Cardiac fibroblast (primary cell): ENCODE data around the gene PCDHGB3.

Experiments
- DNase-seq, 2 donors: peaks; one replicate each; pipeline versions ENCODE4 v3.0.0 to v3.0.0-alpha.2; 2010; ENCODE audit warnings: low read depth in 2 of 2
- H3K4me3 ChIP-seq, 2 donors: replicated peaks in 1 of 2; 1 replicate in 1 of 2; 2 replicates in 1 of 2; pipeline ENCODE4 v1.5.1; 2011; ENCODE audit warnings: low read depth in 2 of 2, low read length in 2 of 2, mild to moderate bottlenecking in 2 of 2, moderate library complexity in 1 of 2
- TF ChIP-seq, protein P1 (sequence below): IDR thresholded peaks from one replicate; pipeline ENCODE4 v1.5.1; 2011; ENCODE audit warnings: low read depth, mild to moderate bottlenecking, low read length, inconsistent platforms

Gene PCDHGB3

DNA sequence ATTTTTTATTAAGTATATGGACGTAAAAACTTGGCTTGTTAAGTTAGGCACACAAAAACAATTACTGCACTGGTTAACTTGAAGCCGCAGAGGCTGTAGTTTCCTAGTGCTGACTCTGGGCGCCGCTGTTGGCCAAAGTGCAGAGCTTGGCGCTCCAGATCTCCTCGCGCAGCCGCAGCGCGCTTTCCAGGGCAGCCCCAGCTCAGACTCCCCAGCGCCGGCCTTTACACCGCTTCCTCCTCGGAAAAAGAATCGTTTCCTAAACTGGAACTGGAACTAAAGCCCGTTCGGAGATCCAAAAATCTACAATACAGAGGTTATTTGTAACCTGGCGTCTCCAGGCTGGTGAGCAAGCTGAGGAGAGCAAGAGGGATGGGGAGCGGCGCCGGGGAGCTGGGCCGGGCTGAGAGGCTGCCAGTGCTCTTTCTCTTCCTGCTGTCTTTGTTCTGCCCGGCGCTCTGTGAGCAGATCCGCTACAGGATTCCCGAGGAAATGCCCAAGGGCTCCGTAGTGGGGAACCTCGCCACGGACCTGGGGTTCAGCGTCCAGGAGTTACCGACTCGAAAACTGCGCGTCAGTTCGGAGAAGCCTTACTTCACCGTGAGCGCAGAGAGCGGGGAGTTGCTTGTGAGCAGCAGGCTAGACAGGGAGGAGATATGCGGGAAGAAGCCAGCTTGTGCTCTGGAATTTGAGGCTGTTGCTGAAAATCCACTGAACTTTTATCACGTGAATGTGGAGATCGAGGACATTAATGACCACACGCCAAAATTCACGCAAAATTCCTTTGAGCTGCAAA, 27.9 kb downstream of the PCDHGB3 start, which contains the start of gene PCDHGB5:
Gene PCDHGB5, plus strand, starts transcription at position 192 of the 796 bp plus-strand sequence. Its CDS starts 181 bp downstream, at position 373.
- DNase-seq, result peak; percentile 75 to 77
- peak within 1 kb of the TSS; percentile 35 to 46 for H3K4me3 ChIP-seq
- TF ChIP-seq, protein P1, sequence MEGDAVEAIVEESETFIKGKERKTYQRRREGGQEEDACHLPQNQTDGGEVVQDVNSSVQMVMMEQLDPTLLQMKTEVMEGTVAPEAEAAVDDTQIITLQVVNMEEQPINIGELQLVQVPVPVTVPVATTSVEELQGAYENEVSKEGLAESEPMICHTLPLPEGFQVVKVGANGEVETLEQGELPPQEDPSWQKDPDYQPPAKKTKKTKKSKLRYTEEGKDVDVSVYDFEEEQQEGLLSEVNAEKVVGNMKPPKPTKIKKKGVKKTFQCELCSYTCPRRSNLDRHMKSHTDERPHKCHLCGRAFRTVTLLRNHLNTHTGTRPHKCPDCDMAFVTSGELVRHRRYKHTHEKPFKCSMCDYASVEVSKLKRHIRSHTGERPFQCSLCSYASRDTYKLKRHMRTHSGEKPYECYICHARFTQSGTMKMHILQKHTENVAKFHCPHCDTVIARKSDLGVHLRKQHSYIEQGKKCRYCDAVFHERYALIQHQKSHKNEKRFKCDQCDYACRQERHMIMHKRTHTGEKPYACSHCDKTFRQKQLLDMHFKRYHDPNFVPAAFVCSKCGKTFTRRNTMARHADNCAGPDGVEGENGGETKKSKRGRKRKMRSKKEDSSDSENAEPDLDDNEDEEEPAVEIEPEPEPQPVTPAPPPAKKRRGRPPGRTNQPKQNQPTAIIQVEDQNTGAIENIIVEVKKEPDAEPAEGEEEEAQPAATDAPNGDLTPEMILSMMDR, result peak; percentile 67

DNA sequence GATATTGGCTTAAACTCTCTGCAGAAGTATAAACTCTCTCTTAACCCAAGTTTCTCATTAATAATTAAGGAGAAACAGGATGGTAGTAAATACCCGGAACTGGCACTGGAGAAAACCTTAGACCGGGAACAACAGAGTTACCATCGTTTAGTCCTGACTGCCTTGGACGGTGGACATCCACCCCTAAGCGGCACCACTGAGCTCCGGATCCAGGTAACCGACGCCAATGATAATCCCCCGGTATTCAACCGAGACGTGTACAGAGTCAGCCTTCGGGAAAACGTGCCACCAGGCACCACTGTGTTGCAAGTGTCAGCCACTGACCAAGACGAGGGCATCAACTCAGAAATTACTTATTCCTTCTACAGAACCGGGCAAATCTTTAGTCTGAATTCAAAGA, 28.6 kb downstream of the PCDHGB3 start:
- TF ChIP-seq, protein P1, result no peak
- no peak overlapping the region for H3K4me3 ChIP-seq
- DNase-seq, result no peak

DNA sequence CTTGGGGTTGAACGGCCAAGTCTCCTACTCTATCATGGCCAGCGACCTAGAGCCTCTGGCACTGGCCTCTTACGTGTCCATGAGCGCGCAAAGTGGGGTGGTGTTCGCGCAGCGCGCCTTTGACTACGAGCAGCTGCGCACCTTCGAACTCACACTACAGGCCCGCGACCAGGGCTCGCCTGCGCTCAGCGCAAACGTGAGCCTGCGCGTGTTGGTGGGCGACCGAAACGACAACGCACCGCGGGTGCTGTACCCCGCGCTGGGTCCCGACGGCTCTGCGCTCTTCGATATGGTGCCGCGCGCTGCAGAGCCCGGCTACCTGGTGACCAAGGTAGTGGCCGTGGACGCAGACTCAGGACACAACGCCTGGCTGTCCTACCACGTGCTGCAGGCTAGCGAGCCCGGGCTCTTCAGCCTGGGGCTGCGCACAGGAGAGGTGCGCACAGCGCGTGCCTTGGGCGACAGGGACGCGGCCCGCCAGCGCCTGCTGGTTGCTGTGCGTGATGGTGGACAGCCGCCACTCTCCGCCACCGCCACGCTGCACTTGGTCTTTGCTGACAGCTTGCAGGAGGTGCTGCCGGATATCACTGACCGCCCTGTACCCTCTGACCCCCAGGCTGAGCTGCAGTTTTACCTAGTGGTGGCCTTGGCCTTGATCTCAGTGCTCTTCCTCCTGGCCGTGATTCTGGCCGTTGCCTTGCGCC, 29.7 kb downstream of the PCDHGB3 start:
- TF ChIP-seq, protein P1, result no peak
- no peak for DNase-seq
- no peak overlapping the region for H3K4me3 ChIP-seq

DNA sequence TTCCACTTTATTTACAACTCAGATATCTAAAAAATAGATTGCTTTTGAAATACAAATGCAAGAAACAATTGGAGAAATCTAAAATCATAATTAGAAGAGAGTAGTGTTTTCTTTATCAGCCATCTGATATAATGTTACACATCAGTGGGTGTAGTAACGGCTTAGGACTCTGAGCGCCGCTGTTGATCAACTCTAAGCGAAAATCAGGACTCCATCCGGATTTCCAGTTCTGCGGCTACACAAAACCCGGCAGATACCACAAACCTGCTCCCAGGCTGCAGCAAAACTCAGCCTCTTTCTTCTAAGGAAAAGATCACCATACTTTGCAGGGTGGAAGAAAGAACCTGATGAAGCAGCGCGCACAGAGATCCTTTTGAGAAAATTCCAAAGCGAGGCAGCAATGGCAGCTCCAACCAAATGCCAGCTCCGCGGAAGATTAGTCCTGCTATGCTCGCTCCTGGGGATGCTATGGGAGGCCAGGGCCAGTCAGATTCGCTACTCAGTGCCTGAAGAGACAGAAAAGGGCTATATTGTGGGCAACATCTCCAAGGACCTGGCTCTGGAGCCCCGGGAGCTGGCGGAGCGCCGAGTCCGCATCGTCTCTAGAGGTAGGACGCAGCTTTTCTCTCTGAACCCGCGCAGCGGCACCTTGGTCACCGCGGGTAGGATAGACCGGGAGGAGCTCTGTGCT, 32.7 kb downstream of the PCDHGB3 start, which contains the start of gene PCDHGA9:
Gene PCDHGA9, plus strand, starts transcription at position 226 of the 691 bp plus-strand sequence. Its CDS starts 175 bp downstream, at position 401.
- H3K4me3 ChIP-seq, result peak within 1 kb of the TSS; percentile 12 to 42

DNA sequence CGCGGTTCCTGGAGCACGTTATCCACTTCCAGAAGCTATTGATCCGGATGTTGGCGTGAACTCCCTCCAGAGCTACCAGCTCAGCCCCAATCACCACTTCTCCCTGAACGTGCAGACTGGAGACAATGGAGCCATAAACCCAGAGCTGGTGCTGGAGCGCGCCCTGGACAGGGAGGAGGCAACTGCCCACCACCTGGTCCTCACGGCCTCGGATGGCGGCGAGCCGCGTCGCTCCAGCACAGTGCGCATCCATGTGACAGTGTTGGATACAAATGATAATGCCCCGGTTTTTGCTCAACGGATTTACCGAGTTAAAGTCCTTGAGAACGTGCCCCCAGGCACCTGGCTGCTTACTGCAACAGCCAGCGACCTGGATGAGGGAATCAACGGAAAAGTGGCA, 33.3 kb downstream of the PCDHGB3 start:
- TF ChIP-seq, protein P1, result no peak
- no peak overlapping the region for H3K4me3 ChIP-seq
- DNase-seq, result no peak

More for the DNA sequence above, 32.7 kb downstream of the PCDHGB3 start, which contains the start of gene PCDHGA9:
- TF ChIP-seq, protein P1, result peak; percentile 53
- peak; percentile 41 to 63 for DNase-seq

DNA sequence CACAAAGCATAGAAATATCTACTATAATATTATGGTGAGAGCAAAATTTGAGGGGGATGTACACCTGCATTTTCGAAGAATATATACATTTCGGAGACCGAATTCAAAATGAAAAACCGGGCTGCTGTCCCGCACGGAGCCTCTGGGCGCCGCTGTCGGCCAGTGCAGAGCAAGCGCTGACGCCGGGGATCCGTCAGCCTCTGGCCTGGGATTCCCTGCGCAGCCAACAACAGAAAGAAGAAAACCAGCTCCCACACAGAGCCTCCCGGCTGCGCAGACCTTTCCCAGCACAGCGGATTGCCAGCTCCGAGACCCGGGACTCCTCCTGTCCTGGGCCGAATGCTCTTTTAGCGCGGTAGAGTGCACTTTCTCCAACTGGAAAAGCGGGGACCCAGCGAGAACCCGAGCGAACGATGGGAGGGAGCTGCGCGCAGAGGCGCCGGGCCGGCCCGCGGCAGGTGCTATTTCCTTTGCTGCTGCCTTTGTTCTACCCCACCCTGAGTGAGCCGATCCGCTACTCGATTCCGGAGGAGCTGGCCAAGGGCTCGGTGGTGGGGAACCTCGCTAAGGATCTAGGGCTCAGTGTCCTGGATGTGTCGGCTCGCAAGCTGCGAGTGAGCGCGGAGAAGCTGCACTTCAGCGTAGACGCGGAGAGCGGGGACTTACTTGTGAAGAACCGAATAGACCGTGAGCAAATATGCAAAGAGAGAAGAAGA, 37.9 kb downstream of the PCDHGB3 start, which contains the start of gene PCDHGB6:
Gene PCDHGB6, plus strand, starts transcription at position 232 of the 716 bp plus-strand sequence. Its CDS starts 182 bp downstream, at position 414.
- DNase-seq, result peak; percentile 56 to 65
- H3K4me3 ChIP-seq, result peak within 1 kb of the TSS; percentile 8 to 44
- TF ChIP-seq, protein P1, result peak; percentile 65
